ENCODE measurements around the gene HDC.

HDC gene

GRCh38 chr15:50219820-50220219 is 45.7 kb downstream of the HDC start:
- DNase-seq, result no peak

- no peak for DNase-seq
These were observed 46.8 kb downstream of the HDC start for GRCh38 chr15:50218691-50219090.

- DNase-seq, result no peak
These were observed 47.2 kb downstream of the HDC start for GRCh38 chr15:50218291-50218690.

GRCh38 chr15:50210462-50211157 is 54.9 kb downstream of the HDC start:
- DNase-seq, result no peak

GRCh38 chr15:50209809-50210208 is 55.7 kb downstream of the HDC start:
- DNase-seq, result no peak

GRCh38 chr15:50206020-50206419 is 59.5 kb downstream of the HDC start:
- DNase-seq, result no peak

GRCh38 chr15:50202003-50202402 is 63.5 kb downstream of the HDC start:
- DNase-seq, result no peak

GRCh38 chr15:50192926-50193620 is 72.5 kb downstream of the HDC start:
- DNase-seq, result no peak

GRCh38 chr15:50192164-50192563 is 73.4 kb downstream of the HDC start:
- no peak for DNase-seq

Measured in NCI-H187 treated with DMSO at 0.1 percent for 48 hours (cell line).